ENCODE results near the gene SRGN.

SRGN gene

GRCh38 chr10:69045441-69046300 lies 42.2 kb upstream of the SRGN start:
- H3K27me3 ChIP-seq = no peaks in the 10 kb centered on the region
- H3K9me3 ChIP-seq = no peaks in the 10 kb centered on the region
- H3K4me1 ChIP-seq = no peaks in the 10 kb centered on the region
- DNase-seq = no peak
- no peak for TF ChIP-seq CTCF (IDR thresholded peaks at IDR 0.05; ENCODE audit: low read depth, low read length)
- no peak overlapping the region for H3K4me3 ChIP-seq (ENCODE audit: low read depth, low read length)
- no peaks in the 10 kb centered on the region for H3K36me3 ChIP-seq

GRCh38 chr10:69047111-69047832 lies 40.6 kb upstream of the SRGN start:
- Histone ChIP-seq H3K9me3 (no peaks in the 10 kb centered on the region), H3K36me3 (no peaks in the 10 kb centered on the region), H3K27me3 (no peaks in the 10 kb centered on the region), H3K4me3 (ENCODE audit: low read depth, low read length) (no peak overlapping the region), H3K4me1 (no peaks in the 10 kb centered on the region)
- no peak for TF ChIP-seq CTCF (IDR thresholded peaks at IDR 0.05; ENCODE audit: low read depth, low read length)
- no peak for DNase-seq

GRCh38 chr10:69048103-69048502 lies 39.8 kb upstream of the SRGN start:
- DNase-seq = no peak
- Histone ChIP-seq H3K27me3 (no peaks in the 10 kb centered on the region), H3K36me3 (no peaks in the 10 kb centered on the region), H3K4me1 (no peaks in the 10 kb centered on the region), H3K4me3 (ENCODE audit: low read depth, low read length) (no peak overlapping the region), H3K9me3 (no peaks in the 10 kb centered on the region)
- TF ChIP-seq CTCF (IDR thresholded peaks at IDR 0.05; ENCODE audit: low read depth, low read length) = no peak

GRCh38 chr10:69049566-69049961 lies 38.3 kb upstream of the SRGN start:
- Histone ChIP-seq H3K4me1 (no peaks in the 10 kb centered on the region), H3K36me3 (no peaks in the 10 kb centered on the region), H3K27me3 (no peaks in the 10 kb centered on the region), H3K9me3 (no peaks in the 10 kb centered on the region), H3K4me3 (ENCODE audit: low read depth, low read length) (no peak overlapping the region)
- no peak for TF ChIP-seq CTCF (IDR thresholded peaks at IDR 0.05; ENCODE audit: low read depth, low read length)
- no peak for DNase-seq

- no peaks in the 10 kb centered on the region for H3K36me3 ChIP-seq
- TF ChIP-seq CTCF (IDR thresholded peaks at IDR 0.05; ENCODE audit: low read depth, low read length) = no peak
- H3K9me3 ChIP-seq = no peaks in the 10 kb centered on the region
- no peak overlapping the region for H3K4me3 ChIP-seq (ENCODE audit: low read depth, low read length)
- H3K27me3 ChIP-seq = no peaks in the 10 kb centered on the region
- no peaks in the 10 kb centered on the region for H3K4me1 ChIP-seq
- DNase-seq = no peak
Measured at GRCh38 chr10:69051303-69051702, 36.6 kb upstream of the SRGN start.

Measured in BE2C (cell line).